NCI-H2227 (cell line): Measurements from ENCODE around the gene MANBA.
A peak's percentile ranks its signal among the peaks of the same experiment; 100 is the strongest.
"Not testable (repeated sequence)": the region's sequence is repeated elsewhere in the genome, so short reads cannot be mapped to it uniquely, and the experiment has no call there.

Experiments used
- DNase-seq: peaks from one replicate; lab custom pipeline; 2025; ENCODE audit not compliant: unreplicated experiment; lab: John Stamatoyannopoulos, UW

MANBA gene

GRCh38 chr4:102764901-102765300 lies 4.1 kb upstream of the MANBA start:
- no peak for DNase-seq

GRCh38 chr4:102761906-102762305 lies 1.1 kb upstream of the MANBA start:
- DNase-seq, result no peak

DNA sequence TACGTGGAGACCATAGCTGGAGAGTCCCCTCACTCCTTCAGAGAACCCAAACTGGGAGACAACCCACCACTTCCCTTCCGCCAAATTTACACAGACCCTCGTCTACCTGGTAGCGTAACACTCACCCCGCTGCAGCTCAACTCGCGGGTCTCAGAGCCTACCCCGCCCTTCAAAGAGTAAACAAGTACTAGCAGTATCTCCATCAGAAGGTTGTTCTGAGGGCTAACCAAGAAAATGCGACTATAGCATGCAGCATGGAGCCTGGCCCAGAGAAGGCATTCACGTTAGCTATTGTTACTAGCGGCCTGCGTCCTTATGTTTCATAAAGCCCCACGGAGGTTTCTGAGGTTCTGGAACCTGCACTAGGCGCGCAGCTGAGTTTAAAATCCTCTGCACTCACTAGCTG lies 531 bp upstream of the MANBA start:
- no peak for DNase-seq

DNA sequence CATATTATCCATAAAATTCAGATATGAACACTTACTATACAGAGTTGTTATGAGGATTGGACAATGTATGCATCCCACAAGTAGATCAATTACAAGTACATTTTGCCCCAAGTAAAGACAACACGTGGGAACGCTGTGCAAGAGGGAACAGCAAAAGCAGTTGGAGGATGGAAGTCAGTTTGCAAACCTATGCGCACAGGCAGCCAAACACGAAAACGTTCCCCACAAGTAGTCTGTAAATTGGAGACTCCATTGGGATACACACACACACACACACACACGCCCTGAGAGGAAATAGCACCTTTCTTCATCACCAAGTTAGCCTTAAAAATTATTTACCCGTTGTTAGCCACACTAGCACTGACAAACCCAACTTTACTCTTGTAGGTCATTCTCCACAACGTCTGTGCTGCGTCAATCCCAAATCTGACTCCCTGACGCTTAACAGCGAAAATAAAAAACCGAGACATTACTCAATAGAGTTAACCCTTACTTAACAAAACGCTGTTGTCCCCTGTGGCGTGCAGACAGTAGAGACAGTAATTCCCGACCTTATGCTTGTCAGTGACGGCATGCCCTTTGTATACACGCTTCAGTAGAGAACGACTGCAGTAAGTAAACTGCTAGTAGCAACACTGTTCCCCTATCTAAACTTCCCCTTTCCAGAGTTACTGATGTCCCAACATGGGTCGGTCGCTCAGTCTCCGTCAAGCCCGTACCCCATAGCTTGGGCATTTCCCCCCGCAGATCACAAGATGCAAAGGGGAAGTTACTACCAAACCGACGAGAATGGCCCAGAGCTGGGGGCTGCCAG lies 730 bp downstream of the MANBA start:
- peak; percentile 38 for DNase-seq

DNA sequence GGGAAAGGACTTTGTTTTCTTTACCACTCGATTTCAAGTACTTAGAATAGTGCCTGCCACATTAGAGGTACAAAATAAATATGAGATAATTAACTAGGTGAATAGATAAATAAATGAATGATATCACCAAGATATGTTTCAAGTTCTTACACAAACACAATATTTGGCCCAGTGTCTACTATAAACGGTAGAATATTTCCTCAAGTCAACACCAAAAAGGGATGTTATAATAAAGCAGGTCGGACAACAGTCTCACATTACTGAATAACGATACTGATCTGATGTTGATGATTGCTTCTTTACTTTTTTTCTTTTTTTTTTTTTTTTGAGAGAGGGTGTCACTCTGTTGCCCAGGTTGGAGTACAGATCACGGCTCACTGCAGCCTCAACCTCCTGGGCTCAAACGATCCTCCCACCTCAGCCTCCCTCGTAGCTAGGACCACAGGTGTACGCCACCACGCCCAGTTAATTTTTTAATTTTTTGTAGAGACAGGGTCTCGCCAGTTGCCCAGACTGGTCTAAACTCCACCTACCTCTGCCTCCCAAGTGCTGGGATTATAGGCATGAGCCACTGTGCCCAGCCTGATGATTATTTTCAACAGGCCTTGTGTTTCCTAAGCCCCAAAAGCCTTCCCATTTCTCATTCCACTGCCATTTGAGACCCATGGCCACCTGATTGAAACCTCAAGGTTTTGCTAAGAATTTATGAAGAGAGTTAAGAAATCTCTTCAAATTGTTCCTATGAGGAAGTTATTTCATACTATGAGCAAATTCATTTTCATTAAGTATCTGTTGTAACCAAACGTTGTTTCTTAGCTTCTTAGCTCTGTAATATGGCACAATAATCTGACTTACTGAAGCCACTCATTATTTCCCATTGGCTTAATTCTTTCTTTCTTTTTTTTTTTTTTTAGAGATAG lies 2.3 kb downstream of the MANBA start:
- no peak for DNase-seq

DNA sequence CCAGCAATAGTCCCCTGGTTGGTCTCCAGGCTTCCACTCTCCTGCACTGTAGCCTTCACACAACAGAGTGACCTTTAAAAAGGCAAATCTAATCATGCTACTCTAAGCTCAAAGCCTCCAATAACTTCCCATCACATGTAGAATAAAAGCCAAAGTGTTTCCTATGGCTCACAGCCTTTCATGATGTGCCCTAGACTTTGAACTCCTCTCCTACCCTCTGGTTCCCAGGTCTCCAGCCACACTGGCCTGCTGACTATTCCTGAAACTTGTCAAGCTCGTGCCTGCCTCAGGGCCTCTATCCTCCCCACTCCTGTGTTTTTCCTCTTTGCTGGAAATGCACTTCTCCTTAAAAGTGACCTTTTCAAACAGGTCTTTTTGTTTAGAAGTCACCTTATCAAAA lies 3.1 kb downstream of the MANBA start:
- no peak for DNase-seq

DNA sequence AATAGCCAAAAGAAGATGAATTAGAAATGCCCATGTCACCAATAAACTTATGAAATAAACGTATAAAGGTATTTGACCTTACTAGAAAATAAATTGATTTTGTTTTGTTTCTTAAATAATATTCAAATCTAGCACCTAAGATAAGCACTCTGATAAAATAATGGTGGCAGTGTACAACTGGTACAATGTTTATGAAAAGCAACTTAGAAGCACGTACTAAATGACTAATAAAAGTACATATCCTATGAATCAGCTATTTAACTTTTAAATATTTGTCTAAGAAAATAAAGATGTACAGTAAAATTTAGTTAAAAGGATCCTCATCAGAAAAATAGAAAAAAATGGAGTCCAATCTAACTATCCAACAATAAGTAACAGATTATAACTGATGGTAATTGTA lies 6.7 kb downstream of the MANBA start:
- DNase-seq, result no peak

DNA sequence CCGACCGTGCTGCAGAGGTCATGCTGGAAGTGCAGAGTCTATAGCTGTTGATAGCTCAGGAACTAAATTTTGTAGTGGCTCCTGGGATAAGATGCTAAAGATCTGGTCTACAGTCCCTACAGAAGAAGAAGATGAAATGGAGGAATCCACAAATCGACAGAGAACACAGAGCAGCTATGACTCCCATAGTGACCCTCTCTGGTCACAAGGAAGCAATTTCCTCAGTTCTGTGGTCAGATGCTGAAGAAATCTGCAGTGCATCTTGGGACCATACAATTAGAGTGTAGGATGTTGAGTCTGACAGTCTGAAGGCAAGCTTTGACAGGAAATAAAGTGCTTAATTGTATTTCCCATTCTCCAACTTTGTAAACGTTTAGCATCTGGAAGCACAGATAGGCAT lies 8.8 kb downstream of the MANBA start:
- no peak for DNase-seq

DNA sequence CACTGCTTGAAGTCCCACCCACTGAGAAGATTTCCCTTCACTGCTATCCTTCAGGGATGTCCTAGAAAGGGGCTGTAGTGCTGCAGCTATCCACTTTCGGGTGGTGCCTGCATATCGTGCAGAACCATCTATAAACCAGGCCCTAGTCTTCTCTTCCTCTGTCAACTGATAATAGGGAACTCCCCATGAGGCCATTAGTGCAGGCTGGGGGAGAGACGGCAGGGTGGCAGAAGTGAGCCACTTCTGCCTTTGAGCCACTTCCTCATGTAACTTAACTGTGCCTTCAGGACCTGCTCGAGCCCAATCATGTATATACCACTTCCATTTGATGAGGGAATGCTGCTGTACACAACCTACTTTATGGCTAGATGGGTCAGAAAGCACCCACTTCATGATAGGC lies 17.4 kb downstream of the MANBA start:
- not testable (repeated sequence) for DNase-seq

GRCh38 chr4:102738802-102739201 lies 22.0 kb downstream of the MANBA start:
- not testable (repeated sequence) for DNase-seq

GRCh38 chr4:102736636-102737549 lies 23.9 kb downstream of the MANBA start:
- no peak for DNase-seq

- no peak for DNase-seq
These were observed 25.2 kb downstream of the MANBA start for GRCh38 chr4:102735582-102735981.

GRCh38 chr4:102734591-102735385 lies 26.0 kb downstream of the MANBA start:
- DNase-seq, result no peak

DNA sequence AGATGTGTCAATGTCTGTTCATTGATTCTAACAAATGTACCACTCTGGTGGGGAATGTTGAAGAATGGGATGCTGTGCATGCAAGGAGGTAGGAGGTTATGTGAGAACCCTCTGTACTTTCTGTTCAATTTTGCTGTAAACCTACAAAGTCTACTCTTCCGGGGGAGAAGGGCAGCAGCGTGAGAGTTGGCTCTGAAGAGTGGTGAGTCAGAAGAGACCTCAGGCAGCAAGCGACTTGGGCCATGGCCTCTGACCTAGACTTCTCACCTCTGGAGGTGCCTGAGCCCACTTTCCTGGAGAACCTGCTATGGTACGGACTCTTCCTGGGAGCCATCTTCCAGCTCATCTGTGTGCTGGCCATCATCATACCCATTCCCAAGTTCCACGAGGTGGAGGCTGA lies 26.7 kb downstream of the MANBA start:
- DNase-seq, result no peak

DNA sequence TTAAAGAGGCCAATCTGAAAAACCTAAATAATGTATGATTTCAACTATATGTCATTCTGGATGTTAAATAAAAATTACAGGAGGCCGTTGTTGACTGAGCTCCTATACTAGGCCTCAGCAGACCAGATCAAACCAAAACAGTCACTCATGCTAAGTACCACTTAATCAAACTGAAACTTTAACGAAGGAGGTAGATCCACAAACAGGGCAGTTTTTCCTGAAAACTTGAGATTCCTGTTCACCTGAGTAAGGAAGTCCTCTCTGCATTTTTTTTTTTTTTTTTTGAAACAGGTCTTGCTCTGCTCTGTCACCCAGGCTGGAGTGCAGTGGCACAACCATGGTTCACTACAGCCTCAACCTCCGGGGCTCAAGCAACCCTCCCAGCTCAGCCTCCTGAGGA lies 27.7 kb downstream of the MANBA start:
- DNase-seq, result no peak

DNA sequence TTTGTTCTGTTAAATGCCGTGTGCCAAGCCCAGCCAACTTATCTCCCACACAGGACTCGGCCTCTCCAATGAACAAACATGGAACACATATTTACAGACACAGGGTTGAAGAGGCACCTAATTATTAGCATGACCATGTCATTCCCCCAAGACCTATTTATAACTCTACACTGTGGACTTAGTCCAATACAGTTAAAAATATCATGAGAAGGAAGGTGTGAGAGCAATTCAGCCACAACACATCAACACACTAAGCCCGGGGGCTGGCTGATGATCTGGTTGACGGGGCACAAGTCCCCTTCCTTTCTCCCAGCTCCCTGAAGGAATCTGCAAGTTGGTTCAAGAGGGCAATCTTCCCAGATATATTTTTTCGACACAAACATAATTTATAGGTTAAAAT lies 28.1 kb downstream of the MANBA start:
- no peak for DNase-seq

GRCh38 chr4:102730968-102731533 lies 29.7 kb downstream of the MANBA start:
- no peak for DNase-seq

DNA sequence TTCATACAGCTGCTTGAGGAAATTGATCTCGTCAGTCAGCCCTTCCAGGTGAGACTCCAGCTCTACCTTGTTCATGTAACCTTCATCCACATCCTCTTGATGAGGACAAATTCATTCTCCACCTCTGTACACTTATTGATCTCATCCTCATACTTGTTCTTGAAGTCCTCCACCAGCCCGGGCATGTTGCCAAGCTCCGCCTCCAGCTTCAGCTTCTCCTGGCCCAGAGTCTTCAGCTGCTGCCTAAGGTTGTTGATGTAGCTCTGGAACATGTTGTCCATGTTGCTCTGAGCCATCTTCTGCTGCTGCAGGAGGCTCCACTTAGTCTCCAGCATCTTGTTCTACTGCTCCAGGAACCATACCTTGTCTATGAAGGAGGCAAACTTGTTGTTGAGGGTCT lies 31.3 kb downstream of the MANBA start:
- DNase-seq, result not testable (repeated sequence)

GRCh38 chr4:102726919-102727318 lies 33.8 kb downstream of the MANBA start:
- DNase-seq, result not testable (repeated sequence)

DNA sequence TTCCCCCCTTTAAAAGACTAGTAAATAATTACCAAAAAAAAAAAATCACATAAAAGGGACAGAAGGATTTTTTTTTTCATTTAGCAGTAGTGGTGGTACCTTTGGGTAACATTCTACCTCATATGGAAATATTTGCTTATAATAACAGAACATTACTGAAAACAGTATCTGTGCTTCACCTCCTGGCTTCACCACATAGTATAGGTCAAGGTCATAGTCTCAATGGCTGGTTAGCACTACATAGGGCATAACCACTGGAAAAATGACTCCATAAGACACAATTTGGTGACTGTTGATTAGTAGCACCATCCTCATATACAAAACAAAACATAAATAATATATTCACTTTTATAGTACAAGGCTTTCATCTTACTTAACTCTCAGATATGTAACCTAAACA lies 34.7 kb downstream of the MANBA start:
- no peak for DNase-seq
